H54 (cell line): ENCODE data around the gene AVP.
"Not testable (repeated sequence)": the region's sequence is repeated elsewhere in the genome, so short reads cannot be mapped to it uniquely, and the experiment has no call there.

Source experiments
- DNase-seq: peaks from one replicate; pipeline ENCODE4 v3.0.0; 2011; ENCODE audit warnings: low spot score, mixed read lengths; ENCODE audit not compliant: insufficient read length
- FAIRE-seq: peaks from 3 replicates; lab custom pipeline; 2011; peaks lifted over from hg19 to GRCh38; lab: Jason Lieb, UNC
- POLR2A ChIP-seq: IDR thresholded peaks from 2 replicates; pipeline ENCODE4 v1.6.1; 2011; ENCODE audit warnings: low read depth, mild to moderate bottlenecking, low read length

Gene AVP

DNA sequence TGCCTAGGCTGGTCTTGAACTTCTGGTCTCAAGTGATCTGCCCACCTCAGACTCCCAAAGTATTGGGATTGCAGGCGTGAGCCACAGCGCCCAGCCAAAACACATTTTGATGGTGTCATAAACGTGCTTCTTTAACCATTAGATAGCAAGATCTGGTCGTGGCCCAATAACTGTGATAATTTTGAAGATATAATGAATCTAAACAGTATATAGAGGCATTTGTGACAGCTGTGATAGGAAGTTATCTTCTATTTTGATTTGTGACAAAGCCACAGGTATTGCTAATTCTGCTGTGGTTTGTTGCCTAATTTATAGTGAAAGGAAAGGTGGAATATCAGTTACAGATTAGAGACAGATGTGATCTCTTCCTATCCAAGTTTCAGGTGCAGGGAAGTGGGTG, 13.8 kb downstream of the AVP start:
- DNase-seq (no peak), FAIRE-seq (no peak)
- no peak for TF ChIP-seq POLR2A

DNA sequence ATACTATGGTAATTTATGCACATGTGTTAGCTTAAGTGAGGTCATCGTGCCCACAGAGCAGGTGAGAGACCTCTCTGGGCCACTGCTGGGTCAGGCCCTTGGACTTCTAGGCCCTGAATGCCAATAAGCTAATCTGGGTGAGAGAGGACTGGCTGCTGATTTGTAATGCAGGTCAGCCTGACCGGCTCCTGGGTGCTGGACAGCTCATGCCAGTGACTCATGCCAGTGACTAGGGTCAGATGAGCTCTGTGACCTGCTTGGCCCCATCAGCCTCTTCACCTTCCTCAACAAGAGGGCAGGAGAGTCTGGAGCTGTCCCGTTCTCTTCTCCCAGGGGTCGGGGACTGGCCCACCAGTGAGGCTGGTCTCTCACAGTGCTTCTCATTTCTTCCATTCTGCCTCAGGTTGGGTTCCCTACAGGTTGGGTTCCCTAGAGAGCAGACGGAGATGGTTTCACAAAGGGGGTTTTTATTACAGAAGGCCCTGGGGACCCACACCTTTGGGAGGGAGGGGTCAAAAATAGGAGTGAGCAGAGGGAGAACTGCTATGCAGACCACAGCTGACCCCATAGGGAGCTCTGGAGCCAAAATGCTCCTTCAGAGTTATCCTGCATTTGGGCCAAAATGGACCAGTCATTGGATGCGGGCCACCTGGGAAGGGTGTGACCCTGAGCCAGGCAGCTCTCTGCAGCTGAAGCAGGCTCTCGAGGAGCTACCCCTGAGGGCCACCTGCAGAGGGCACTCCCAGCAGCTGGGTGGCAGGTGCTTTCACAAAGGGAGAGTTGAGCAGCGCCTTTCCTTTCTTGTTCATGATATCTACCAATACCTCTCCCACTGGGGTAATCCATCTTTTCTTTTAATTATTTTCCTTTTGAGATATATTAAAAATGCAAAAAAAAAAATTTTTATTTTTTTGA, 15.3 kb downstream of the AVP start:
- peak; percentile 77 for FAIRE-seq
- DNase-seq, result peak; percentile 82
- no peak for TF ChIP-seq POLR2A

DNA sequence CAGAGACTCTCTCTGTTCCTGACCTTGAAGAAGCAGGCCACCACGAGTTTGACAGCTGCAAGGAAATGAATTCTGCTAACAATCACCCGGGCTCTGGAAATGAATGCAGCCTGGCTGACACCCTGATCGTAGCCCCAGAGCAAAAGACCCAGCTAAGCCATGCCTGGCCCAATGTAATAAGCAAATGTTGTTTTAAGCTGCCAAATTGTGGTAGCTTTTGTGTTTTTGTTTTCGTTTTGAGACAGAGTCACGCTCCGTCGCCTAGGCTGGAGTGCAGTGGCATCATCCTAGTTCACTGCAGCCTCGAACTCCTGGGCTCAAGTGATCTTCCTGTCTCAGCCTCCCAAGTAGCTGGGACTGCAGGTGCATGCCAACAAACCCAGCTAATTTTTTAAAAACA, 16.4 kb downstream of the AVP start:
- FAIRE-seq, result no peak
- no peak for TF ChIP-seq POLR2A
- no peak for DNase-seq

DNA sequence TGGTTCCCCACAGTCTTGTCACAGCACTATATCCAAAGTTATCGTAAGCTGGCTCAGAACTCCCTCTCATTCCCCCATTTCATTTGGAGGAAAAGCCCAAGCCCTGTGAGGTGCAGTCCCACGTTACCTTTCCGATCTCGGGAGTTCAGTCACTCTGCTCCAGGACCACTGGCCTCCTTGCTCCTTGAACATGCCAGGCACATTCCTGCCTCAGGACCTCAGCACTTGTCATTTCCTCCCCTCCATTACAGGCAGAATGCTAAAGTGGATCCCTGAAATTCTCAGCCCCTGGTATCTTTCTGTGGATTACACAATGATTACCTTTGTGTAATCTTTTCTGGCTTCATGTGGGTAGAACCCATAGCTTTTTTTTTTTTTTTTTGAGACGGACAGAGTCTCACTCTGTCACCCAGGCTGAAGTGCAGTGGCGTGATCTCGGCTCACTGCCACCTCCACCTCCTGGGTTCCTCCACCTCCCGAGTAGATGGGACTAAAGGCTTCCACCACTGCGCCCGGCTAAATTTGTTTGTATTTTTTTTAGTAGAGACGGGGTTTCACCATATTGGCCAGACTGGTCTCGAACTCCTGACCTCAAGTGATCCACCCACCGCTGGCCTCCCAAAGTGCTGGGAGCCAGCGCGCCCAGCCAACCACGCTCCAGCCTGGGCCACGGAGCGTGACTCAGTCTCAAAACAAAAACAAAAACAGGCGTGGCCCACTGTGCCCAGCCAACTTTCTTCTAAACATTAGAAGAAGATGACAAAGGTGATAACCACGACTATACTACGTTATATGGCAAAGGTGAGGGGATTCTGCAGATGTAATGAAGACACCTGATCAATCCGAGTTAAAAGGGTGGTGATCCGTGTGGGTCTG, 17.1 kb downstream of the AVP start:
- no peak for DNase-seq
- no peak for FAIRE-seq
- no peak for TF ChIP-seq POLR2A

DNA sequence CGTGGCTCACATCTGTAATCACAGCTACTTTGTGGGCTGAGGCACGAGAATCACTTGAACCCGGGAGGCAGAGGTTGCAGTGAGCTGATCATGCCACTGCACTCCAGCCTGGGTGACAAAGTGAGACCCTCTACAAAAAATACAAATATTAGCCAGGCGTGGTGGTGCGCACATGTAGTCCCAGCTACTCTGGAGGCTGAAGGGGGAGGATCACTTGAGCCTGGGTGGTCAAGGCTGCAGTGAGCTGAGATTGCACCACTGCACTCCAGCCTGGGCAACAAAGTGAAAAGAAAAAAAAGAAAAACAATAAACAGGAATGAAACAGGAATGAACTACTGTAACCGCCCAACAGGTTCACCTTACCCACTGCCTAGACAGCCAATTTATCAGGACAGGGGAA, 20.4 kb downstream of the AVP start:
- DNase-seq, FAIRE-seq: not testable (repeated sequence)

DNA sequence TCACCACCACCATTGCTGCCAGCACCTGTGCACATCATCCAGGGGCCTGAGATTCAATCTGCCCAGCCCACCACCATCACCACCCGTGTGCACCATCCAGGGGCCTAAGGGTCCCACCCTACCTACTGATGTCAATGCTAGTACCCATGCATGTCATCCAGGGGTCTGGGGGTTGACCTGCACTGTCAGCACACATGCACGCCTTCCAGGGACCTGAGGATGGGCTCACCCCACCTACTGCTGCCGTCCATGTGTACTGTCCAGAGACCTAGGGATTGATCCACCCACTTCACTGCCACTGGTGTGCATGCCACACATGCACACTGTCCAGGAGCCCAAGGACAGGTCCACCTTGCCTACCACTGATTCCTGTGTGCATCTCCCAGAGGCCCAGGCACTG, 25.0 kb downstream of the AVP start:
- no peak for FAIRE-seq
- no peak for DNase-seq
- no peak for TF ChIP-seq POLR2A

DNA sequence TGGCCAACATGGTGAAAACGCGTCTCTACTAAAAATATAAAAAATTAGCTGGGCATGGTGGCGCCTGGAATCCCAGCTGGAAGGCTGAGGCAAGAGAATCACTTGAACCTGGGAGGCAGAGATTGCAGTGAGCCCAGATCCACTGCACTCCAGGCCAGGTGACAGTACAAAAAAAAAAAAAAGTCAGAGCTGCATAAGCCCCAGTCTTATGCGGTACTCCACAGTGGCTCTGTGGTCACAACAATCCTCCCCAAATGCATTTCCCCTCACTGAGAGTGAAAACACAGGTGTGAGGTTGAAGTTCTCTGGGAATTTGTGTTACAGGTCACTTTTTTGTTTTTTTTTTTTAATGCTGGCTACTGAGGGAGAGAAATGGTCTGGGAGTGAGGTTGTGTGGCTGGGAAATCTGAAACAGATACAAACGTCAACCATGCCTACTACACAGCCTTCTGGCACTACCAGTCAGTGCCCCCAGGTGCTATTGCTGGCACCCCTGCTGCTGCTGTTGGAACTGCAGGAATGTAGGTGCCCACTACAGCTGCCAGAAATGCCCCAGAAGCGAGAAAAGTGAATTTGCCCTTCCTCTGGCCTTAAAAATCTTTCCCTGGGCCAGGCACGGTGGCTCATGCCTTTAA, 33.0 kb downstream of the AVP start:
- DNase-seq (no peak), FAIRE-seq (no peak)
- no peak for TF ChIP-seq POLR2A

DNA sequence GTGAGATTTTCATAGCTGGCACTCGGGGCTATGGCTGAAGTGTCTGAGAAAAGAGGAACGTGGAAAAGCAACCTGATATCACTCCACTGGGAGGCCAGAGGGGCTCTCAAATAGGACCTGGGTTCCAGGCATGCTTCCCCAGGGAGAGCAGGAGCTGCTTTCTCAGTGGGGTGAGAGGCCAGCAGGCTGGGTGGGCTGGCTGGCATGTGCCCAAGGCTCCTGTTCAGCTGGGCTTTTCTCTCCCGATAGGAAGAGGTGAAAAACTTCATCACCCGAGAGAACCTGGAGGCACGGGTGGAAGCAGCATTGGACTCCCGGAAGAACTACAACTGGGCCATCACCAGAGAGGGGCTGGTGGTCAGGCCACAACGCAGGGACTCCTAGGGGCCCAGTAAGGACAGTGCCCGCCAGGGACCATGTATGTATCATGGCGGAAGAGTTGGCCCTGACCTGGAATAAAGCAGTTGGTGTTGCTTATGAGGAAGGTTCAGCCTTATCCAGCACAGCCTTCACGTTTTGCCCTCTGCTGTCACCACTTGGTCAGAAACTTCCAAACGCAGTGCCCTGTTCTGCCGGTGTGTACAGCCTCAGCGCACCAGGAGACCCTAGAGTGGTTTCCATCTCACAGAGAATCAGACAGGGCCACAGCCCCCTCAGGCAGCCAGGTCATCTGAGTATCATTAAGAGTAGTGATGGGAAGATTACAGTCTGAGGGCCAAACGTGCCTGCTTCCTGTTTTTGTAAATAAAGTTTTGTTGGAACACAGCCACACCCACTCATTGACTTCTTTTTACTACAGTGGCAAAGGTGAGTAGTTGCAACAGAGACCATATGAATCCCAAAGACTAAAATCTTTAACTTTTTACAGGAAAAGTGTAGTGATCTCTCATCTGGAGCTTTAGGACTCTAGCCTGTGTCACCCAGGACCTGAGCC, 36.8 kb downstream of the AVP start:
- TF ChIP-seq POLR2A, result no peak
- no peak for DNase-seq
- FAIRE-seq, result no peak

DNA sequence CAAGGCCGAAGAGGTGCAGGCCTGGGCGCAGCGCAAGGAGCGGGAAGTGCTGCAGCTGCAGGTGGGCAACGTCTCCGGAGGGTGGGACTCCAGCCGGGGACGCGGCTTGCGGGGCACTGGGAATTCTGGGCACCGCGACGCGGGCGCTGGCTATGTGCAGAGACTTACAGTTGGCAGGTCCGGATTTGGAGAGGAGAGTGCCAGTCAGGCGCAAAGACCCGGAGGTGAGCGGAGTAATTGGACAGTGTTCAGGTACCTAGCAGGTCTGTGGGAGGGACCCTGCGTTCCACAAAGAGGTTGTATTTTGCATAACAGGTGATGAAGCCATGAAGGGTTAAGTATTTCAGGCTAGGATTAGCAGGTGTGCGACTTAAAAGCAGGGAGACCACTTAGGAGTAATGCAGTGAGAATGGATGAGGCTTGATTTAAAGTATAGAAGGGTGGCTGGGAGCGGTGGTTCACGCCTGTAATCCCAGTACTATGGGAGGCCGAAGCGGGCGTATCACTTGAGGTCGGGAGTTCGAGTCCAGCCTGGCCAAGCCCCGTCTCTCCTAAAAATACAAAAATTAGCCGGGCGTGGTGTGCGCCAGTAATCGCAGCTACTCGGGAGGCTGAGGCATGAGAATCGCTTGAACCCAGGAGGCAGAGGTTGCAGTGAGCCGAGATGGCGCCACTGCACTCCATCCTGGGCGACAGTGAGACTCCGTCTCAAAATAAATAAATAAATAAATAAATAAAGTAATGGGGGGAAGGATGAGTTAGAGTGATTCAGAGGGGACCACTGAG, 37.7 kb downstream of the AVP start:
- TF ChIP-seq POLR2A, result no peak
- DNase-seq (no peak), FAIRE-seq (no peak)

DNA sequence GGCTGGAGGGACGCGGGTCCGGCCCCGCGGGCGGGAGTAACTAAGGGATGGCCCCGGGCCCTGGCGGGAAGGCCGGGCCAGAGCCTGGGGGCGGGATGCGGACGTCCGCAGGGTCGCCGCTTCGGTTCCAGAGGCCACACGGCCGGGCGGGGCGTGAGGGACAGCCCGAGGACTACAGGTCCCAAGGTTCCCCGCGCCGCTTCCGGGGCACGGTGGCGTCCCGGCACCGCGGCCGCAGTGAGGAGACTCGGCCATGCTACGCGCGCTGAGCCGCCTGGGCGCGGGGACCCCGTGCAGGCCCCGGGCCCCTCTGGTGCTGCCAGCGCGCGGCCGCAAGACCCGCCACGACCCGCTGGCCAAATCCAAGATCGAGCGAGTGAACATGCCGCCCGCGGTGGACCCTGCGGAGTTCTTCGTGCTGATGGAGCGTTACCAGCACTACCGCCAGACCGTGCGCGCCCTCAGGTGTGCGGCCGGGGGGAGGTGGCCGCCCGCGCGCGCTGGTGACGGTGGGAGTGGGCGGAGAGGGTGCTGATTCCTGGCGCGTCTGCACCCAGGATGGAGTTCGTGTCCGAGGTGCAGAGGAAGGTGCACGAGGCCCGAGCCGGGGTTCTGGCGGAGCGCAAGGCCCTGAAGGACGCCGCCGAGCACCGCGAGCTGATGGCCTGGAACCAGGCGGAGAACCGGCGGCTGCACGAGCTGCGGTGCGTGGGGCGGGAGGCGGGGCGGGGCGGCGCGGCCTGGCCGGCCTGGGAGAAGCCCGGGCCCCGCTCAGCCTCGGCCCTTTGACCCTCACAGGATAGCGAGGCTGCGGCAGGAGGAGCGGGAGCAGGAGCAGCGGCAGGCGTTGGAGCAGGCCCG, 38.5 kb downstream of the AVP start, which contains the start of gene MRPS26:
Gene MRPS26, plus strand, starts transcription at position 237 of the 861 bp plus-strand sequence. Its CDS starts 17 bp downstream, at position 254.
- peak; percentile 64 for TF ChIP-seq POLR2A
- DNase-seq (peak; percentile 94), FAIRE-seq (no peak)
